Measurements from ENCODE around the gene SH3D21. TPM values are rescaled to one million over a fixed set of nuclear protein-coding genes. Genes with fewer than 3 reads are reported as not detected.

SH3D21 gene
- total RNA-seq, 1 experiment from 2014 or later, result 18.3 TPM

GRCh38 chr1:36287595-36287994 lies 18.6 kb upstream of the SH3D21 start:
- H3K79me2 ChIP-seq (ENCODE audit: insufficient read depth, low read length), result no peaks in the 10 kb centered on the region
- H3K14ac ChIP-seq (ENCODE audit: insufficient read depth, low read length), result no peak overlapping the region
- no peak for DNase-seq
- H3K79me1 ChIP-seq (ENCODE audit: insufficient read depth, low read depth, low read length, poor library complexity, severe bottlenecking), result peaks cover 6% of the 10 kb centered on the region
- H2BK120ac ChIP-seq (ENCODE audit: low read depth, low read length, poor library complexity, severe bottlenecking), result no peak overlapping the region
- no peak overlapping the region for H2BK5ac ChIP-seq (ENCODE audit: insufficient read length, low read length)
- no peak for TF ChIP-seq CTCF (conservative IDR thresholded peaks at IDR 0.05)
- no peak overlapping the region for H3T11ph ChIP-seq (ENCODE audit: low read length)
- H2AFZ ChIP-seq (ENCODE audit: low read length), result no peak overlapping the region
- no peaks in the 10 kb centered on the region for H3K4me1 ChIP-seq (ENCODE audit: insufficient read depth, low read length)
- peak overlapping the region in 1 of 3 experiments; percentile 32; a peak in 1 of 7 replicates for H3K27ac Mint-ChIP-seq
- no peaks in the 10 kb centered on the region for H3K4me1 Mint-ChIP-seq
- no peak overlapping the region for H3K4ac ChIP-seq (ENCODE audit: low read depth, low read length)
- H4K8ac ChIP-seq (replicated peaks; ENCODE audit: insufficient read length, low read depth, low read length), result no peak overlapping the region
- H4K5ac ChIP-seq (ENCODE audit: insufficient read length, low read depth, low read length), result no peak overlapping the region
- H4K20me1 ChIP-seq (ENCODE audit: control insufficient read depth, insufficient read depth, insufficient read length), result no peaks in the 10 kb centered on the region
- no peak overlapping the region for H2BK20ac ChIP-seq (ENCODE audit: low read depth, low read length, poor library complexity, severe bottlenecking)
- no peaks in the 10 kb centered on the region for H3K9me3 Mint-ChIP-seq
- H3K27me3 ChIP-seq (ENCODE audit: insufficient read depth, low read length), result no peaks in the 10 kb centered on the region
- no peak overlapping the region for H2BK15ac ChIP-seq (ENCODE audit: low read depth, low read length)
- H3K23me2 ChIP-seq (ENCODE audit: insufficient read length, low read depth, low read length, poor library complexity, severe bottlenecking), result no peaks in the 10 kb centered on the region
- H3K23ac ChIP-seq (ENCODE audit: insufficient read length, low read depth, low read length), result no peak overlapping the region
- no peak overlapping the region for H2AK5ac ChIP-seq (ENCODE audit: insufficient read length, low read length)
- H3K18ac ChIP-seq (ENCODE audit: insufficient read length, low read depth, low read length), result no peak overlapping the region
- H3K27ac ChIP-seq (ENCODE audit: insufficient read length, low read depth, low read length), result no peak overlapping the region
- no peak overlapping the region for H3K4me3 Mint-ChIP-seq
- H3K27me3 Mint-ChIP-seq (ENCODE audit: low read depth), result no peaks in the 10 kb centered on the region
- no peak overlapping the region for H3K56ac ChIP-seq (ENCODE audit: insufficient read length, low read depth, low read length)
- H3K9ac ChIP-seq (ENCODE audit: extremely low read depth, insufficient read length, low read length), result no peak overlapping the region
- H3K9me3 ChIP-seq (ENCODE audit: control insufficient read depth, low read depth, low read length), result no peaks in the 10 kb centered on the region
- no CpG with 5 or more reads among the region's 5 CpGs for WGBS (ENCODE audit: extremely low coverage, insufficient read length, low lambda C conversion rate)
- H3K36me3 Mint-ChIP-seq (ENCODE audit: insufficient read depth in 1 of 3, low read depth in 3 of 3), result peaks cover 50 to 87% (median 79%) of the 10 kb centered on the region in 3 experiments
- no peak overlapping the region for H2BK12ac ChIP-seq (ENCODE audit: insufficient read length, low read depth, low read length)
- no peak overlapping the region for H3K4me2 ChIP-seq (ENCODE audit: insufficient read depth, insufficient read length, low read length)
- H4K91ac ChIP-seq (ENCODE audit: insufficient read length, low read depth, low read length), result no peak overlapping the region

Data from H9 (cell line).